ENCODE data around the gene SAPCD1. TPM values are rescaled to one million over a fixed set of nuclear protein-coding genes. Genes with fewer than 3 reads are reported as not detected.

Gene SAPCD1
- total RNA-seq, 1 experiment from 2014 or later, result 13.7 TPM

DNA sequence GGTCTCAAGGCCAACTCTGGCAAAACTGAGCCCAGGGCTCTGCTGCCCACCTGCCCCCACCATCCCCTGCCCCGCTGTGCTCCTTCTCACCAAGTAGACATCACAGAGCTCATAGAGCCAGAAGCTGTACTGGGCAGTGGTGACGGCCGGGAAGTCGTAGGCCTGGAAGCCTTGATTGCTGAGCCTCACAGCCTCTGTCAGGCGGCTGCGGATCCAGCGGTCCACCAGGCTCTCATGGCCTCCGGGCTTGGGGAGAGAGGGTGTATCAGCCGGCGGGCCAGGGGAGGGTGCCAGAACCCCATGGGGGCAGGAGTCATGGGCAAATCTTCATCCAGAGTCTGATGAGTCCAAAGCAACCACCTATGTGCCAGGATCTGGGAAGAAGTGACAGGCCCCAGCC is 17.5 kb downstream of the SAPCD1 start (continued):
- TF ChIP-seq OVOL2 (CRISPR knock-in tag; IDR thresholded peaks at IDR 0.05; ENCODE audit: borderline replicate concordance) (no peak), ELF4 (CRISPR knock-in tag; IDR thresholded peaks at IDR 0.05; ENCODE audit: low read depth) (no peak)

DNA sequence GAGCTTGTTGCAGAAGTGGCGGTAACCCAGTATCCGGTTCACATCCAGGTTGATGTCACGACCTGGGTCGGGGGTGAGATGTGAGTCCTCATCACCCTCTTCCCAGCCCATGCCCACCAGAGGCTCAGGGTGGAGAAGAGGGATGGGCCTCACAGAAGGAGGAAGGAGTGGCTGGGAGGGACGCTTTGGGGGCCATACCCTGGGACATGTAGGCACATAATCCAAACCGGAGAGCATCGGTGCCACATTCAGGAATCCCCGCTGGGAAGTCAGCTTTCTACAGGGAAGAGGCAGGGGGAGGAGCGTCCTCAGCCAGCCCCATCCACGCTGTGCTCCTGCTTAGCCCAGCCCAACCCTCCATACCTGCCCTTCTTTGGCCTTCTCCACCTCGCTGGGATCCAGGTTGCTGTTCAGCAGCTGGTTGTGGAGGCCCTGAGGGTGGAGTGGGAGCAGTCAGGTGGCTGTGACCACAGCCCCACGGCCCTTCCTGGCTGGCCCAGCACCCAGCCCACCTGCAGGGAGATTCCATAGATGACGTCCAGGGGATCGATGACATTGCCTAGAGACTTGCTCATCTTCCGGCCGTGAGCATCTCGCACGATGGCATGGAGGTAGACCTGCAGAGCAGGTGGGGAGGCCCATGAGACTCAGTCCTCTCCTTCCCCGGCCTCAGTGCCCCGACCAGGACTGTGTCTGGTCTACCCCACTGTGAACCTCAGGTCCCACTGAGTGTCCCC is 18.2 kb downstream of the SAPCD1 start:
- no peak for DNase-seq (ENCODE audit: low spot score)
- Mint-ChIP-seq H3K27me3 (ENCODE audit: low read depth) (no peaks in the 10 kb centered on the region), H3K4me3 (no peak overlapping the region), H3K27ac (no peak overlapping the region; the same call in 1 of the 2 replicates), H3K9me3 (no peaks in the 10 kb centered on the region), H3K4me1 (0 out of 2 replicates have a peak, but pooled peaks cover 2% of the 10 kb centered on the region), H3K36me3 (peaks cover 31% of the 10 kb centered on the region)
- TF ChIP-seq CREB1 (CRISPR knock-in tag; IDR thresholded peaks at IDR 0.05) (no peak), TP53 (CRISPR knock-in tag; IDR thresholded peaks at IDR 0.05) (no peak), NR1H2 (CRISPR knock-in tag; IDR thresholded peaks at IDR 0.05) (no peak), SMAD4 (CRISPR knock-in tag; IDR thresholded peaks at IDR 0.05) (no peak), TCF7 (CRISPR knock-in tag; IDR thresholded peaks at IDR 0.05; ENCODE audit: low read depth) (no peak), CBFB (CRISPR knock-in tag; IDR thresholded peaks at IDR 0.05; ENCODE audit: low read depth) (no peak), IRF2 (CRISPR knock-in tag; IDR thresholded peaks at IDR 0.05; ENCODE audit: borderline replicate concordance, low read depth) (no peak), JAZF1 (CRISPR knock-in tag; IDR thresholded peaks at IDR 0.05) (no peak), FOXK1 (CRISPR knock-in tag; IDR thresholded peaks at IDR 0.05) (no peak)
- TF ChIP-seq, protein P1, sequence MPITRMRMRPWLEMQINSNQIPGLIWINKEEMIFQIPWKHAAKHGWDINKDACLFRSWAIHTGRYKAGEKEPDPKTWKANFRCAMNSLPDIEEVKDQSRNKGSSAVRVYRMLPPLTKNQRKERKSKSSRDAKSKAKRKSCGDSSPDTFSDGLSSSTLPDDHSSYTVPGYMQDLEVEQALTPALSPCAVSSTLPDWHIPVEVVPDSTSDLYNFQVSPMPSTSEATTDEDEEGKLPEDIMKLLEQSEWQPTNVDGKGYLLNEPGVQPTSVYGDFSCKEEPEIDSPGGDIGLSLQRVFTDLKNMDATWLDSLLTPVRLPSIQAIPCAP (CRISPR knock-in tag; IDR thresholded peaks at IDR 0.05), result no peak
- TF ChIP-seq, protein P2, sequence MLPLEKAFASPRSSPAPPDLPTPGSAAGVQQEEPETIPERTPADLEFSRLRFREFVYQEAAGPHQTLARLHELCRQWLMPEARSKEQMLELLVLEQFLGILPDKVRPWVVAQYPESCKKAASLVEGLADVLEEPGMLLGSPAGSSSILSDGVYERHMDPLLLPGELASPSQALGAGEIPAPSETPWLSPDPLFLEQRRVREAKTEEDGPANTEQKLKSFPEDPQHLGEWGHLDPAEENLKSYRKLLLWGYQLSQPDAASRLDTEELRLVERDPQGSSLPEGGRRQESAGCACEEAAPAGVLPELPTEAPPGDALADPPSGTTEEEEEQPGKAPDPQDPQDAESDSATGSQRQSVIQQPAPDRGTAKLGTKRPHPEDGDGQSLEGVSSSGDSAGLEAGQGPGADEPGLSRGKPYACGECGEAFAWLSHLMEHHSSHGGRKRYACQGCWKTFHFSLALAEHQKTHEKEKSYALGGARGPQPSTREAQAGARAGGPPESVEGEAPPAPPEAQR (CRISPR knock-in tag; IDR thresholded peaks at IDR 0.05), result no peak
- TF ChIP-seq, protein P3, sequence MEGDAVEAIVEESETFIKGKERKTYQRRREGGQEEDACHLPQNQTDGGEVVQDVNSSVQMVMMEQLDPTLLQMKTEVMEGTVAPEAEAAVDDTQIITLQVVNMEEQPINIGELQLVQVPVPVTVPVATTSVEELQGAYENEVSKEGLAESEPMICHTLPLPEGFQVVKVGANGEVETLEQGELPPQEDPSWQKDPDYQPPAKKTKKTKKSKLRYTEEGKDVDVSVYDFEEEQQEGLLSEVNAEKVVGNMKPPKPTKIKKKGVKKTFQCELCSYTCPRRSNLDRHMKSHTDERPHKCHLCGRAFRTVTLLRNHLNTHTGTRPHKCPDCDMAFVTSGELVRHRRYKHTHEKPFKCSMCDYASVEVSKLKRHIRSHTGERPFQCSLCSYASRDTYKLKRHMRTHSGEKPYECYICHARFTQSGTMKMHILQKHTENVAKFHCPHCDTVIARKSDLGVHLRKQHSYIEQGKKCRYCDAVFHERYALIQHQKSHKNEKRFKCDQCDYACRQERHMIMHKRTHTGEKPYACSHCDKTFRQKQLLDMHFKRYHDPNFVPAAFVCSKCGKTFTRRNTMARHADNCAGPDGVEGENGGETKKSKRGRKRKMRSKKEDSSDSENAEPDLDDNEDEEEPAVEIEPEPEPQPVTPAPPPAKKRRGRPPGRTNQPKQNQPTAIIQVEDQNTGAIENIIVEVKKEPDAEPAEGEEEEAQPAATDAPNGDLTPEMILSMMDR (IDR thresholded peaks at IDR 0.05), result no peak
- no peak for ATAC-seq
- POLR2A ChIA-PET, result interaction anchor here (0.6 kb wide), 1 partner anchor 76 kb away, joined by 4 read pairs; no protein-coding TSS in a partner anchor
- CTCF ChIA-PET, result interaction anchor here (1.1 to 1.5 kb wide), 3 partner anchors 11 to 143 kb away, joined by 3 to 4 read pairs (median 4); partner anchors contain the start of gene LSM2

DNA sequence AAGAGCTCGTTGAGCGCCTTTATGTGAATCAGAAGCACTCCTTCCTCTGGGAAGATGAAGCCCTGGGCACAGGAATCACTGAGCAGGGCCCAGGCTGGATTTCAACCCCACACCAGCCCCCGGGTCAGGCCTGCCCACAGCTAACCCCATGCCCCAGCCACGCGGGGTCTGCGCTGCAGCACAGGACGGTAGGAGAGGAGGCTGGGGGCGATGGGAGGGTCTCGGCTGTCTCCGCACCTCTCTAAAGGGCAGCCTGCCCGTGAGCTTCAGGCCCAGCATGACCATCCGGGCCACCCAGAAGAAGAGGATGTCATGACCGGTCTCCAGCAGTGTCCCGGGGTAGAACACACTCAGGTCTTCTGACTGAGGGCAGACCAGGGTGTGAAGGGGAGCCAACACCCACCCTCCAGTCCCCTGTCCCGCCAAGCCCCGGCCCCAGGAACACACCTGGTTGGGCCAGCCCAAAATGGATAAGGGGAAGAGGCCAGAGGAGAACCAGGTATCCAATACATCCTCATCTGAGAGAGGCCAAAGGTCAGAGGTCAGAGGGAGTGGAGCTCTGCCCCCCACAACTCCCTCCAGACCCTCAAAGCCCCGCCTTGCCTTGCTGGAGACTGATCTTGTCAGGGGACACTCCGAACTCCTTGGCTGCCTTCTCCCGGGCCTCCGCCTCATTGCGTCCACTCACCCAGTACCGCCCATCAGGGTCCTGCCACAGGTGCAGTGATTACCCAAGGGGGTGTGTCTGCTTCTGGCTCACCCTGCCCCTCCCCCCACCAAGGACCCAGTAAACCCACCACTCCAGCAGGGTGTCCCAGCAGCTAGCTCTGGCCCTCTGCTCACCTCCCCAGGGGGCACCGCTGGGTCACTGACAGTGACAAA is 19.0 kb downstream of the SAPCD1 start:
- Mint-ChIP-seq H3K27me3 (ENCODE audit: low read depth) (no peaks in the 10 kb centered on the region), H3K36me3 (peaks cover 31% of the 10 kb centered on the region), H3K4me3 (no peak overlapping the region), H3K27ac (no peak overlapping the region; the same call in 1 of the 2 replicates), H3K9me3 (no peaks in the 10 kb centered on the region), H3K4me1 (0 out of 2 replicates have a peak, but pooled peaks cover under 1% of the 10 kb centered on the region)
- ChIA-PET CTCF (interaction anchor here (1.1 to 1.3 kb wide), 2 partner anchors 12 to 144 kb away, joined by 3 to 4 read pairs; no protein-coding TSS in a partner anchor), POLR2A (no interaction called here)
- ATAC-seq (no peak; the same call in 1 of the 2 replicates), DNase-seq (ENCODE audit: low spot score) (no peak)
- TF ChIP-seq, protein P4, sequence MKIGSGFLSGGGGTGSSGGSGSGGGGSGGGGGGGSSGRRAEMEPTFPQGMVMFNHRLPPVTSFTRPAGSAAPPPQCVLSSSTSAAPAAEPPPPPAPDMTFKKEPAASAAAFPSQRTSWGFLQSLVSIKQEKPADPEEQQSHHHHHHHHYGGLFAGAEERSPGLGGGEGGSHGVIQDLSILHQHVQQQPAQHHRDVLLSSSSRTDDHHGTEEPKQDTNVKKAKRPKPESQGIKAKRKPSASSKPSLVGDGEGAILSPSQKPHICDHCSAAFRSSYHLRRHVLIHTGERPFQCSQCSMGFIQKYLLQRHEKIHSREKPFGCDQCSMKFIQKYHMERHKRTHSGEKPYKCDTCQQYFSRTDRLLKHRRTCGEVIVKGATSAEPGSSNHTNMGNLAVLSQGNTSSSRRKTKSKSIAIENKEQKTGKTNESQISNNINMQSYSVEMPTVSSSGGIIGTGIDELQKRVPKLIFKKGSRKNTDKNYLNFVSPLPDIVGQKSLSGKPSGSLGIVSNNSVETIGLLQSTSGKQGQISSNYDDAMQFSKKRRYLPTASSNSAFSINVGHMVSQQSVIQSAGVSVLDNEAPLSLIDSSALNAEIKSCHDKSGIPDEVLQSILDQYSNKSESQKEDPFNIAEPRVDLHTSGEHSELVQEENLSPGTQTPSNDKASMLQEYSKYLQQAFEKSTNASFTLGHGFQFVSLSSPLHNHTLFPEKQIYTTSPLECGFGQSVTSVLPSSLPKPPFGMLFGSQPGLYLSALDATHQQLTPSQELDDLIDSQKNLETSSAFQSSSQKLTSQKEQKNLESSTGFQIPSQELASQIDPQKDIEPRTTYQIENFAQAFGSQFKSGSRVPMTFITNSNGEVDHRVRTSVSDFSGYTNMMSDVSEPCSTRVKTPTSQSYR (CRISPR knock-in tag; IDR thresholded peaks at IDR 0.05), result no peak
- no peak for TF ChIP-seq GTF2I (CRISPR knock-in tag; conservative IDR thresholded peaks at IDR 0.05)
- no peak for TF ChIP-seq NR2C2 (CRISPR knock-in tag; IDR thresholded peaks at IDR 0.05)
- TF ChIP-seq ZNF121 (CRISPR knock-in tag; IDR thresholded peaks at IDR 0.05), result no peak
- TF ChIP-seq ZNF317 (CRISPR knock-in tag; IDR thresholded peaks at IDR 0.05; ENCODE audit: borderline replicate concordance, low read depth), result no peak
- TF ChIP-seq, protein P3 (IDR thresholded peaks at IDR 0.05), result no peak
- TF ChIP-seq, protein P5, sequence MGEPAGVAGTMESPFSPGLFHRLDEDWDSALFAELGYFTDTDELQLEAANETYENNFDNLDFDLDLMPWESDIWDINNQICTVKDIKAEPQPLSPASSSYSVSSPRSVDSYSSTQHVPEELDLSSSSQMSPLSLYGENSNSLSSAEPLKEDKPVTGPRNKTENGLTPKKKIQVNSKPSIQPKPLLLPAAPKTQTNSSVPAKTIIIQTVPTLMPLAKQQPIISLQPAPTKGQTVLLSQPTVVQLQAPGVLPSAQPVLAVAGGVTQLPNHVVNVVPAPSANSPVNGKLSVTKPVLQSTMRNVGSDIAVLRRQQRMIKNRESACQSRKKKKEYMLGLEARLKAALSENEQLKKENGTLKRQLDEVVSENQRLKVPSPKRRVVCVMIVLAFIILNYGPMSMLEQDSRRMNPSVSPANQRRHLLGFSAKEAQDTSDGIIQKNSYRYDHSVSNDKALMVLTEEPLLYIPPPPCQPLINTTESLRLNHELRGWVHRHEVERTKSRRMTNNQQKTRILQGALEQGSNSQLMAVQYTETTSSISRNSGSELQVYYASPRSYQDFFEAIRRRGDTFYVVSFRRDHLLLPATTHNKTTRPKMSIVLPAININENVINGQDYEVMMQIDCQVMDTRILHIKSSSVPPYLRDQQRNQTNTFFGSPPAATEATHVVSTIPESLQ (CRISPR knock-in tag; IDR thresholded peaks at IDR 0.05), result no peak
